LHCN-M2 (cell line): ENCODE results near the gene FBXL16. TPM values are rescaled to one million over a fixed set of nuclear protein-coding genes. Genes with fewer than 3 reads are reported as not detected.

Experiments
- DNase-seq: peaks from one replicate; pipeline ENCODE4 v3.0.0-alpha.2; 2012; ENCODE audit warnings: low read depth
- total RNA-seq: library from RNA; depleted of rRNA; stranded (reverse); fragments of >200 nt; gene quantifications from 2 replicates; pipeline ENCODE4 v1.2.3, GENCODE V29; 2014

Gene FBXL16
- total RNA-seq, 1 experiment from 2014 or later = not detected

DNA sequence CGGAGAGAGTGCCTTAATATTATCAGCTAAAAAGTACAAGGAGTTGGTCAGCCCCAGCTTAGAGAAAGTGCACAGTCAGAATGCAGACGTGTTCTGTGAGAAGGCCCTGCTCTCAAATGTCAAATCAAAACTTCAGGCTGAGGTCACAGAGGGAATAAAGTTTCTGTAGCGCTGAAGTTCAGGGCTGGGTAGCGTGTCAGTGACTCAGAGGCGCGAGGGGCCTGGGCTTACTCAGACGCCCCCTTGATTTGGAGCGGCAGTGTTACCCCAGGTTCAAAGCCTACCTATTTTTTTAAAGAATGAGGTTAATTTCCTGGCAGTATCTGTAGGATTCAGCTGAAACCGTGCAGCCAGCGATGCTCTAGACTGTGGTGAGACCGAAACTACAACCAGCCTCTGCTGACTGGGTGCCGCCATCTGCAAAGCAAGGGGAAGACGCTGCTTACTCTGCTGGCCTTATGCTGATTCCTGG lies 30.4 kb upstream of the FBXL16 start:
- DNase-seq = no peak

DNA sequence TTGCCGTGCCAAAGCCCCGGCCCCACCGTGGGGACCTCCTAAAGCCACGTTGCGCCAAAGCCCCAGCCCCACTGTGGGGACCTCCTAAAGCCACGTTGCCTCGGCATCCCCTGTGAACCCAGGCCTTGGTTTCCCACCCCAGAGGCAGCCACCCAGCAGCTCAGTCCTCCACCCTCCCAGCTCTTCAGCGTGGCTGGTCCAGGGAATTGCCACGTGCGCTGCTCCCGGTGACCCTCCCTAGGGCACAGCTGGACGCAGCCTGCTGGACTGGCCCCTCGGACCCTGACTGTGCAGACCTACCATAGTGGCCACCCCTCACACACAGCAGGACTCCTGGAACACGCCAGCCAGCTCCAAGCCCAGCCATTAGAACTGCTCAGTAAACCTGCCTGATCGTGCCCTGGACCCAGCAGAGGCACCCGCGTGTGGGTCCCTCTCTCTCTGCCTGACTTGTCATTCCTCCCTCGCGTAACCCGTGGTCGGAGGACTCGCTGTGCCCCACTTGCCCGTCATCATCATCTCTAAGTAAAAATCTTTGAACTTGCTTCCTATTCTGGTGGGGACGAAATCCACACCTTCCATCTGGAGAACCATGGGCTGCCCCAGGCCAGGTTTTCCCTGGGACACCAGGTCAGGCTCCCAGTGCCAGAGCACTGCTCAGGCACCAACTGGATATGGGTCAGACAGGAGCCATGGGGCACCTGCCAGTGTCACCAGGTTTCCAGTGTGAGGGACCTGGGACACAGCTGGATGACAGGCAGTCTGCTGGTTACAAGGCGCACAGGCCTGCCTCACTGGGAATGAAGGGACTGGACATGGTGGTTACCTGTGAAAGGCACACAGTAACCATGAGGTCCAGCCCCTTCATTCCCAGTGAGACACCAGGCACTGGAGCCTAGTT lies 29.6 kb upstream of the FBXL16 start:
- DNase-seq = no peak

DNA sequence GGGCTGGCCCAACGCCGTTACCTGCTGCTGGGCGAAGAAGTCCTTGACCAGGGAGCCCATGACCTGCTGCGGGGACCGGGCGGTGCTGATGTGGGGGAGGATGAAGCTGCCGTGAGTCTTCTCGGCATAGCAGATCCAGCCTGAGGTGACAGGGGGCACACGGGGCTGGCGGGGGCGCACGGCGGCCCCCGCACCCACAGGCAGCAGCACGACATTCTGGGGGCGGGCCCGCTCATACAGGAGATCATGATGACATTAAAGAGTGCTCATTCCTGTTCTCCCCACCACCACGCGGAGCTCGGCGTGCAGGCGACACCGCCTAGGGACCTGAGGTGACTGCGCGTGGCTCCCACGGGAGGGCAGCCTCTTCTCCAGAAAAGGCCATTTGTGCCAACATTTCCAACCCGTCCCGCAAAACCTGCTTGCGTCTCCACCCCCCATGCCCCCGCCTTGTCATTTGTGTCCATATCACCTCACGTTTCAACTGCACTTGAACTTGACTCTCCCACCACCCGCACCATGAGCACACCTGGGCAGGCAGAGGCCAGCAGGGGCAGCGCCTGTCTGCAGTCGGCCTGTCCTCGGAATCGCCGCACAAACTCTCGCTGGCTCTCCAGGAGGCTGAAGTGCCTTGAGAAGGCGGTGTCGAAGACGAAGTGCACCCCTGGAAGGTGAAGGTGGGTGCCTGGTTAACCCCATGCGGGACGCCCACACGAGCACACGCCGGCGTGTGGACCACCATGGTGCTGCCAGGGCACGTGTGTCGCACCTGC lies 28.8 kb upstream of the FBXL16 start:
- no peak for DNase-seq

DNA sequence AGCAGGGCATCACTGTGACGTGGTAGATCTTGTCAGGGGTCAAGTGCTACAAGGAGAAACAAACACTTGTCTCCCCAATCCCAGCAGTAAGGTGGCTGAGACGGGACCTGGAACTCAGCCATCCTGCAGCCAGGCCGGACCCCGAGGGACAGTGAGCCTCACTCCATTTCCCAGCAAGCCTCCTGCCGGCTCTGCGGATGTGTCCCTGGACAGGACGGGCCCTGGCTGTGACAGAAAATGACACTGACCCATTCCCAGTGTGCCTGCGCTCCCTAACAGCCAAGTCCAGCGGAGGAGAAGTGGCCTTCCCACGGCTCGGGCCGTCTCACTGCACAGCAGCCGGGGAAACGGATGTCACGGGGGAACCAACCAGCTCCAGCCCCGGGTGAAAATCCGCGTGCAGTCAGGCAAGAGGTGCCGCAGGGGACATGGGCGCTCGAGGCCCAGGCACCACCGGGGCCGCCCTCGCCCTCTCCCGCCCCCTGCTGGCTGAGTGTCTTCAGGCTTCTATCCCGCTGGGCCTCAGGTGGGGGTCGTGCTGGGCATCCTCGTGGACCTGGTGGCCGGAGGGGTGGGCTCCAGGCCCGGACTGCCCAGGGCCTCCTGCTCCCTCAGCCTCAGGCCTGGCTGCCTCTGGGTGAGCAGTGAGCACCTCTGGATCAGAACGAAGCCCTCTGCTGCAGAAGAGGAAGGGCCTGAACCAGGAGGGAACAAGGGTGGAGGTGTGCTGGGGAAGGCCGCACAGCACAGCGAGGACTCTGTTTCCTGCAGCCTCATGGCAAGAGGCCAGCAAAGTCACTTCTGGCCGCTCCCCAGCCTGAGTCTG lies 28.0 kb upstream of the FBXL16 start:
- no peak for DNase-seq

DNA sequence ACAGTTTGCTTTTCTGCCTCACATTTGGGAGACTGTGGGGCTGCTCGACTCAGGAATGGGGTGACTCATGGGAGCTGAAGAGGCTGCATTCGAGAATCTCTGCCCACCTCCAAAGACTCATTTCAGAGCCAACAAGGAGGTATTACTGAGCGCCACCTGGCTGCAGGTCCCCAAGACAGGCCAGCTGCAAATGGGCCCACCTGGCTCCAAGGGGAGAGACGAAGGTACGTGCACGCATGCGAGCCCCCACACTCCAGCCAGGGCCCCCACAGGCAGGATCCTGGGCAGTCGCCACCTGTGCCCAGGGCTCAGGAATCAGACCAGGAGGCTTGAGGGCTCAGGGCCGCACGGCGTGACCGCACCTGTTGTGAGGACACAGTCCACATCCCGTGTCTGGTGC lies 27.3 kb upstream of the FBXL16 start:
- no peak for DNase-seq

DNA sequence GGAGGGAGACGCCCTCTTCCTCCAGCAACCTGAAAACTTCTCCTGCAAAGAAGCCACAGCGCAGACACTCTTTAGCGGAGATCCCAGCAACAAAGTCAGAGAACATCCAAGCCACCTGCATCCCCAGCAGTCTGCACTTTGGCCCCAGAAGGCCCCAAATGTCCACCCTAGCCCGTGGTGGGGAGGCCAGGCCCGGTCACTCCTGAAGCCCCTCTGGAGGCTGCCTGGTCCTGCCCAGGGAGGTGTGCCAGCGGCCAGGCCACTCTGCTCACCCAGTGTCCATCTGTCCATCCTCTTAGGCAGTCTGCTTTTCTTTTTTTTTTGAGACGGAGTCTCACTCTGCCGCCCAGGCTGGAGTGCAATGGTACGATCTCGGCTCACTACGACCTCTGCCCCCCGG lies 26.7 kb upstream of the FBXL16 start:
- DNase-seq = no peak

DNA sequence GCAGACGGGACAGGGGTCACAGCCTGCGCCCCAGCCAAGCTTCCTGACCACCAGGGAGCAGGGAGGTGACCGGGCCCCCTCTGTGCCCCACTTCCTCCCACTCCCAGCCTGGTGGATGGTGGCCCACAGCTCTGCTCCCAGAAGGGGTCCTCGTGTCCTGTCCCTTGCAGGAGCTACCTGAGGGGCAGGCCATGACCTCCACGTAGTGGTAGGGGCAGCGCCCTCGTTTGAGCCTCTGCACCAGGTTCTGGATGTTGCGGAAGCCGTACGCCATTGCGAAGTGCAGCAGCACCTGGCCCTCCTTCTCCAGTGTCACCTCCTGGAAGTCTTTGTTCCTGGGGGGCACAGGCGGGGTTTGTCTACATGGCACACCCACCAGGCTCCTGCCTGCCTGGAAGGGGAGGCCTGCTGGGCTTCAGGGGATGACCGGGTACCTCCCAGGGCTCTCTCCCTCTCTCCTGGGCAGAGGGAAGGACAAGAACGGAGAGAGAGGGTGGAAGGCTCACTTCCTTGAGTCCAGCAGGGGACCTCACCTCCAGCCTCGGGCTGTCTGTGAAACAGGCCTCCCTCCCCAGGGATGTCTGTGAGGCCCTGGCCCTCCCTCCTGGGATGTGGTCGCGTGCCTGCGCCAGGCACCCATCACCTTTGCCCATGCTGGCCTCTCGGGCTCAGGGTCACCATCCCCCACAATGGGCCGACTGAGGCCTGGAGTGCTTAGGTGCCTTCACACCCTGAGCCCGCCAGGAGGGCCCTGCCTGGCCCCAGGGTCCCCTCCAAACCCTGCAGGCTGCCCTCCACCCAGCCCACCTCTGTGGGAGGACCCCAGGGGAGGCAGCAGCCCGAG lies 25.3 kb upstream of the FBXL16 start:
- DNase-seq = no peak

DNA sequence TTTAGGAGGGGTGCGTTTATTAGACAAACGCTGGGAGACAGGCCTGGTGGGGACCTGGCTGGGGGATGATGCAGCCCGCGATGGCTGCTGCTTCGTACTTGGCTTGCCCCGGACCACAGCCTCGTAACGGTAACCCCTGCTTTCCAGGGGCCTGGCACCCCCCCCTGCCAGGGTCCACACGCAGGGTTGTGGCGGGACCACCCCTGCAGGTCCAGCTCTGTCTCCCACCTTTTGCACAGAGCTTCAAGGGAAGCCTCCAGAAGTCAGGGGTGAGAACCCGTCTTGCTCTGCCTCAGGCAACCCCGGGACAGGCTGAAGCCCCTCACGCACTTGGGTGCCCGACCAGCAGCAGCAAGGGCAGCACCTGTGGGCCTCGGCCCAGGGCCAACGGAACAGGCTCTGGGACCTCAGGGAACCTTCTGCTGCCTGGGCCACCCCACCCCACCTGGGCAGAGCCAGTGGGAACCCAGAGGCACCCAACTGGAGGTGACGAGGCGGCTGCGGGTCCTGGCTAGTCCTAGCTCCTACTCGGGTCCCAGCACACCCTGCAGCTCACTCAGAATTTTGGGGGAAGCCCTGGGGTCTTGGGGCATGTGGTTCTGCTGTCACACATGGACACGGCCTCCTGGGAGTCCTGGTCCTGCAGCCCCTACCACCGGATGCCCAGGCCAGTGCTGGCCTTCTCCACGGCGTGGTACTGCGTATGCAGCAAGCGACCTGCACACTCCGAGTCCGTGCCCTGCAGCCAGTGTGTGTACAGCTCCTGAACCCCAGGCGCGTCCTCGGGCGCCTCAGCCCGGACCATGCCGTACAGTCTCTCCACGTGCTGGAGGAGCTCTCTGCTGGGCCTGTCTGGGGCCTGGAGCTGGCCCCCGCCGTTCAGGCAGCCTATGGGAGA lies 24.4 kb upstream of the FBXL16 start:
- no peak for DNase-seq

DNA sequence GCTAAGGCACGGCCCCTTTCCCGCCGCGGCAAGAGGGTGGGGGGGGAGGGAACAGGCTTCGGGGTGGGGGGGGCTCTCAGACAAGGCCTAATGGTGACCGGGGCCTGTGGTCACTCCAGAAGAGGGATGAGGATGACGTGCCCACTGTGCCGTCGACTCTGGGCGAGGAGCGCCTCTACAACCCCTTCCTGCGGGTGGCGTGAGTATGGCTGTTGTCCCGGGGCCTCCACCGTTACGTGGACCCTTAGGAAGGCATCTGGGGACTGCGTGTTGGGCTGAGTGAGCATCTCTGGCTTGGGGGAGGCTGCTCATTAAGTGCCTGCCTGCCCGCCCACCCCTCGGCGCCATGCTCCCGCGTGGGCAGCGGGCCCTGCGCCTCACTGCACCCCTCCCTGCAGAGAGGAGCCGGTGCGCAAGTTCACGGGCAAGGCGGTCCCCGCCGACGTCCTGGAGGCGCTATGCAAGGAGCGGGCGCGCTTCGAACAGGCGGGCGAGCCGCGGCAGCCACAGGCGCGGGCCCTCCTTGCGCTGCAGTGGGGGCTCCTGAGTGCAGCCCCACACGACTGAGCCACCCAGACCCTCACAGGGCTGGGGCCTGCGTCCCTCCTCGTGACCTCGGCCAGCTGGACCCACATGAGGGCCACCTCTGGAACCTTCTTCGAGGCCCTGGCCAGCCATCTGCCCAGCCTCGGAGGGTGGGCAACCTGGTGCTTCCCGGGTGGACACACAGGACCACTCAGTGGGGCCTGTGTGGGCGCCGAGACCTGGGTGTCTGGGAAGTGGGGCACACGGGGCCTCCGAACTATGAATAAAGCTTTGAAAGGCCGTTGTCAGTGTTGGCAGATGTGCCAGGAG lies 23.5 kb upstream of the FBXL16 start:
- no peak for DNase-seq

DNA sequence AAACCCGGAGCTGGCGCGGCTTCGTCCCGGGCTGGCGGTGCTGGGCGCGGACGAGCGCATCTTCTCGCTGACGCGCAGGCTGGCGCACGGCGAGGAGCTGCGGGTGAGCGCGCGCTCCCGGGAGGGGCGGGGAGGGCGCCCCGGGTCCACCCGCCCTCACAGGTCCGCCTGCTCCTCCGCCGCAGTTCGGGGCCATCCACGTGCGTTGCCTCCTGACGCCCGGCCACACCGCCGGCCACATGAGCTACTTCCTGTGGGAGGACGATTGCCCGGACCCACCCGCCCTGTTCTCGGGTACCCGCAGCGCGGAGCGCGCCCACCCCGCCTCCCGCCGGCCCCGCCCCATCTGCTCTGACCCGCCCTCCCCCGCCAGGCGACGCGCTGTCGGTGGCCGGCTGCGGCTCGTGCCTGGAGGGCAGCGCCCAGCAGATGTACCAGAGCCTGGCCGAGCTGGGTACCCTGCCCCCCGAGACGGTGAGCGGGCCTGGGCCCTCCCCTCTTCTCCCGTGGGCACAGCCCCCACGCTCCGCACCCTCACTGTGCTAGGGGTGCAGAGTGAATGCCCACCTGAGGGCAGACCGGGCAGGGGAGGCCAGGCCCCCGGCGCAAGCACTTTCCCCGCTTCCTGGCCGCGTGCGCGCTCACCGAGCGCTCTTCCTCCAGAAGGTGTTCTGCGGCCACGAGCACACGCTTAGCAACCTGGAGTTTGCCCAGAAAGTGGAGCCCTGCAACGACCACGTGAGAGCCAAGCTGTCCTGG lies 22.7 kb upstream of the FBXL16 start:
- DNase-seq = peak; percentile 74

DNA sequence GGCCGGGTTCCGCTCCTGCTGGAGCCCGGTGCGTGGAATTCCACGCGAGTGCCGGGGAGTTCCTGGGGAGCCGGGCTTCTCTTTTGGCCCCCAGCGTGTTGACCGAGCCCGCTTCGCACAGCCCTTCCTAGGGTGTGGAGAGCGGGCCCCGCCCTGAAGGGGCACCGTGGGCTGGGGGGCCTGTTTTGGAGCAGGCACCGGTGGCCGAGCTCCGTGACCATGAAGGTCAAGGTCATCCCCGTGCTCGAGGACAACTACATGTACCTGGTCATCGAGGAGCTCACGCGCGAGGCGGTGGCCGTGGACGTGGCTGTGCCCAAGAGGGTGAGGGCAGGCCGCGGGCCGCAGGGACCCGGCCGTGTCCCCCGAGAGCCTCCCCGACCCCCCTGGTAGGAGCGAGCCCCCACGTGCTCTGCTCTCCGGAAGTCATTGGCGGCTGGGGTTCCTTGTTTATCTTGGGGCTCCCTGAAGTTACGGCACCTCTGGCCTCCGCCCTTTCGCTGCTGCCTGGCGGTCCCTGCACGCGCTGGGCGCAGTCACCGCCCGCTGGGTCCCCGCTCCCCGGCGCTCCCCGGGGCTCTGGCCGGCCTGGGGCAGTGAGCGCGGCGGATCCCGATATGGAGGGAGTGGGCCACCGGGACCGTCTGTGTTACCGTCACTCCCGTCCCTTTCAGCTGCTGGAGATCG lies 21.8 kb upstream of the FBXL16 start:
- no peak for DNase-seq

DNA sequence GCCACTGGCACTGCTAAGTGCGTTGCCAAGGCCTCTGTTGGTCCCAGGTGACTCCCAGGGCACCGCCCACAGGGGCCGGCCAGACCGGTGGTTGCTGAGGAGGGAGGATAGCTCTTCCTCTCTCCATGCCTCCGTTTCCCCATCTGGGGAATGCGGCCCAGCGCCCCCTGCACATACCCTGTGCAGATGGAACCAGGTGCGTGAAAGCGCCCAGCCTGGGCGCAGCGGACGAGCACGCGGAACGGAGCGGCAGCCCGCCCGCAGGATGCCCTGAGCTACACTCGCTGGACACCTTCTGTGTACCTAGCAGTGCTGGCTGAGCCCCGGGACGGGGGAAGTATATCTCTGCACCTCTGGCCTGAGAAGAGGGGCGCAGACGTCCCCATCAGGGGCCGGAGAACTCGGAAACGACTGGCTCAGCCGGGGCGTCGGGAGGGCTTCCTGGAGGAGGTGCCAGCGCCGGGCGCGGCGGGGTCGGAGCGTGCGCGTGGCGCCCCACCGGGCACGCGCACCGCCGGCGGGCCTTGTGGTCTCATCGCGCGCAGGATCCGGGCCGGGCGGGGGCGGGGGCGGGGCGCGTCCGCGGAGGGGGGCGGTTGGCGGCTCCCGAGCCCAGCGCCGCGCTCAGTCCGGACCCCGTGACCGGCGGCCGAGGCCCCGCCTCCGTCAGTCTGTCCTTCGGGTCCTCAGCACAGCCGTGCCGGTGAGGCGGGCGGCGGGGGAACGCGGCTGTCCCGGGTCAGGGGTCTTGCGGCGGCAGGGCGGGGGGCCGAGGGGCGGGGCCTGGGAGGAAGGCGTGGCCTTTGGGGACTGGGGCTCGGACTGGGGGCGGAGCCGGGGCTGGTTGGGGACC lies 21.1 kb upstream of the FBXL16 start, which contains the start of the genes CCDC78 and HAGHL:
Gene CCDC78, minus strand, starts transcription at position 6 of the 853 bp plus-strand sequence. CDS start 76 bp downstream, outside the sequence.
Gene HAGHL, plus strand, starts transcription at position 669 of the 853 bp plus-strand sequence. CDS start 404 bp downstream, outside the sequence.
- peak; percentile 44 for DNase-seq

DNA sequence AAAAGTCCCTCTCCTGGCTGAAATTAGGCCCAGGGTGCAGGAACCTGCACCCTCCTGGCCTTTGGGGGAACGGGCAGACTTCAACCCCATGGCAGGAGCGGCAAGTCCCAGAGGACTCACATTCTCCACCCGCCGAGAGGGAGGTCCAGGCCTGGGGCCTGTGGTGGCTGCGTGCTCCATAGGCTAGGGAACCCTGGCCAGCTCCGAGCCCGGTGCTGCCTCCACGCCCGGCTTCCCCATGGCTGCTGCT lies 20.5 kb upstream of the FBXL16 start:
- DNase-seq = no peak

DNA sequence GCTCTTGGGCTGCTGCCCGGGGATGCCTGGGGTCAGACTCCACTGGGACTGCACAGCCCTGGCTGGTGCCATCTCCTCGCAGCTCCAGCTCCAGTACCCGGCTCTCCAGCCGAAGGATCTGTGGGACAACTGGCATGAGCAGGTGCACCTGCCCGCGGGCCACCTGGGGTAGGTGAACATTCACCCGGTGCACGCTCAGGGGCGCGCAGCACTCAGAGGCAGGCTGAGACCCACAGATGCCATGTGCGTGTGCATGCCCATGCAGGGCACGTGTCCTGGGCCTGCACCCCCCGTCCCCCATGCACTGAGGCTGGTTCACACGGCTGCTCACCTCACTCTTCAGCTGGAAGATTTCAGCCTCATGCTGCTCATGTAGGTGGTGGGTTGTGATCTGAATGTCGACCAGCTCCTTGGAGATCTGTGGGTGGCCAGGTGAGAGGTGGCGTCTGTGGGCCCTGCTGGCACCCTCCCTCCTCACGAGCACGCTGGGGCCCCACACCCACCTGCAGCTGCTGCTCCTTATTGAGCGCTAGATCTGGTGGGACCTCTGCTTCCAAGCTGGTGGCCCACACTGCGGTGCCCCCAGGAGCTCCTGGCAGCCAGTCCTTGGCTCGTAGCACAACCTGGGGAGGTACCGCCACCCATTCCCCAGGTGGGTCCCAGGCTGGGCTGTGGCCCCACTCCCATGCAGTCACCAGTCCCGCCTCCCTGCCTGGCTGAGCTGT lies 20.0 kb upstream of the FBXL16 start:
- no peak for DNase-seq

DNA sequence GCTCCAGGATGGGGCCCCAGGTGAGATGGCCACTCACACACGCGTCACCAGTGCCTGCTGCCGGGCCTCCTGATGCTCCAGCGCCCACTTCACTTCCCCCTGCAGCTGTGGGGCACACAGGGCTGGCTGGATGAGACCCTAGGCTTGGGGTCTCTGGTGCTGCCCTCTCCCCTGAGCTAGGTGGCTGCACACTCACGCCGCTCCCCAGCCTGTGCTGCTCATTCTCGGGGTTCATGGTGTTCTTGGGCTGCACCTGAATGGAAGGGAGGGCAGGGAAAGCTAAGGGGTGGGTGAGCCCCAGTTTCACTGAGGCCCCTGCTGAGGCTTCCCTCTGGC lies 19.4 kb upstream of the FBXL16 start:
- no peak for DNase-seq
